HG03139 (cell line): Measurements from ENCODE around the gene ARID2.

Source experiments
- ATAC-seq: cut with Tn5 transposase; IDR thresholded peaks from one replicate; pipeline ENCODE4 v1.9.1; 2021; ENCODE audit not compliant: unreplicated experiment

Gene ARID2

DNA sequence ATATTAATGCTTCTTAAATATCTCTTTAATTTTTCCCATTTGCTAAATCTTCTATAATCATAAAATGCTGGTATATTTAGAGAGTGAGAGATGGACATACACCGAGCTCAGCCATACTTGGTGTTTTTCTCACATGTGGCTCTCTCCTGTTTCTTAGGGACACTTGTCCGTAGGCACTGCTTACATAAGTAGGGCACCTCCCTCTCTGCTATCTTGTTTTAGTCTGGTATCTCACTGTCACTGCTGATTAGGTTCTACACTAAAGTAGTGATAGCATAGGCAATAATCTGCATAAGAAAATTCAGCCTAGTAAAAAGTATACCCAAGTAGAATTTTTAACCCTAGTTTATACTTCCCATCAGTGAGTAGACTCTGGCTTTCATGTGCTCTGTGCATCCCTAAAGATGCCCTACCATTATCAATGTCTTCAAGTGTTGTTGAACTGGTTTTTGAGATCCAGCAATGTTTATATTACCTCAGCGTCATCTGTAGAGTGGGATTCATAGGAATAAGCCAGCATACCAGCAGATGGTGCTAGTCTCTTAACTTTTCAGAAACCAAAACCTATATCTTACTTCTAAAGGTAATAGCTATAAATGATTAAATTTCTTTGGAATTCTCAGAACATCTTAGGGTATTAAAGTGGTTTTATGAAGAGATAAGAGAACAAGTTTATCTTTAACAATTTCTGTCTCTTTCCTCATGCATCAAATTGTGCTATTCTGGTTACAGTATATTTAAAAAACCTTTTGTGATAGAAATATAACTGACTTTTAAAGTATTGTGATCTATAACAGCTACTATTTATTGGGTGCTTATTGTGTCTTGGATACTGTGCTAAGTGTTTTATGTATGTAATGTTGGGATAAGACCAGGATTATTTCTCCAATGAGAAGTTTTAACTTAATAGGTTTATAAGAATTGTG lies 32.9 kb downstream of the ARID2 start:
- ATAC-seq, result peak; percentile 70

DNA sequence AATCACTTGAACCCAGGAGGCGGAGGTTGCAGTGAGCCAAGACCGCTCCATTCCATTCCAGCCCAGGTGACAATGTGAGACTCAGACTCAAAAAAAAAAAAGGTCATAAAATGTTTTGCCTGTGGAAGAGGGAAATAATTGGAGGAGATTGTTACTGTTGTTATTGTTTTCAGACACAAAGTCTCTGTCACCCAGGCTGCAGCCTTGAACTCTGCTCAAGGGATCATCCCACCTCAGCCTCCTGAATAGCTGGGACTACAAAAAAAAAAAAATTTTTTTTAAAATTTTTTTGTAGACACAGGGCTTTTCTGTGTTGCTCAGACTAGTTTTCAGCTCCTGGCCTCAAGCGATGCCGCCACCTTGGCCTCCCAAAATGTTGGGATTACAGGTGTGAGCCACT lies 33.9 kb downstream of the ARID2 start:
- ATAC-seq, result no peak

DNA sequence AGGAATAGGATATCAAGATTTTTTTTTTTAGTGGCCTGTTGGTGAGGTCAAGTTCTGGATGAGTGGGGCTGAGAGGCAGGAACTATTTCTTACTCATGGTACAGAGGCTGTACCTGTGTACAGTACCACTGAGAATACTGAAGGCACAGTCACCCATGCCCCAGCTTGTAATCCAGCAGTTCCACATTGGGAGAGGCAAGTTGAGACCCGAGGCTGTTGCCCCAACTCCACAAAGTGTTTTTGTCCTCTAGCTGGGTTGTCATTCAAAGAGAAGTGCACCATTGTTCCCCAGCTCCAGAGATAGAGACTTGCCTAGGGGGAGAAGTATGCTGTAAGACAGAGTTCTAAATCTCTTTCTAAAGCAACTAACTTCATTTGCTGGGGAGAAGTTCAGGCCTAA lies 38.7 kb downstream of the ARID2 start:
- ATAC-seq, result no peak

DNA sequence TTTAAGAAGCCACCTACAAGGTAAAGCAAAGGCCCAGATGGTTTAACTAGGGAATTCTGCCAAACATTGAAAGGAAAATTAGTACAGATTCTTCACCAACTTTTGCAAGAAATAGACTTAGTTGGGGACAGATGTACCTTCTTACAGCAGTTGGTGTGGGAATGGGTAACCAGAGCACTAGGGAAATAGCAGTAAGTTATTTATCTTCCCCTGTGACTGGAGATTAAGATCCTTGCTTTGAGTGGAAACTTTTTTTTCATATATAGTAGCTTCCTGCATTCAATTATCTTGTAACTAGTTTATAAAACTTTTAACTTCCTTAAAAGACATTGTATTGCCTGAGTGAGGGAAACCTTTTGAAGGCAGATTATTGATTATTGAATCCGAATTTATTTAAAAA lies 44.2 kb downstream of the ARID2 start:
- ATAC-seq, result no peak

GRCh38 chr12:45774508-45775162 lies 45.1 kb downstream of the ARID2 start:
- ATAC-seq, result no peak

DNA sequence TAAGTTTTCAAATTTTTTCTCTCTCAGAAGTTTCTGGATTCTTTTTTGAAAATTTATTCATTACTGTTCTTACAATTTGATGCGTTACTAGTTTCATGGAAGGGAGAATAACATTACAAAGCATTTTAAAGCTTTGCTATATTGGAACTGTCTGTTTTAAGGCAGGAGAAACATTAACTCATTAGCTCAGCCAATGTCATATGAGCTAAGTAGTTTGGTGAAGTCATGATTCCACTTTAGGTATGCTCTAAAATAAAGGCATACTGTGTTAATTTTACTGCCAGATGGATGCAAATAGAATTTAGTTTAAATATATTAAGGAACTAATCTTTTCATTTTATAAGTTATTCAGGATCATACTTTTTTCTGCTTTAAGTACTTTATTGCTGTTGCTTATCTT lies 46.0 kb downstream of the ARID2 start:
- ATAC-seq, result no peak

DNA sequence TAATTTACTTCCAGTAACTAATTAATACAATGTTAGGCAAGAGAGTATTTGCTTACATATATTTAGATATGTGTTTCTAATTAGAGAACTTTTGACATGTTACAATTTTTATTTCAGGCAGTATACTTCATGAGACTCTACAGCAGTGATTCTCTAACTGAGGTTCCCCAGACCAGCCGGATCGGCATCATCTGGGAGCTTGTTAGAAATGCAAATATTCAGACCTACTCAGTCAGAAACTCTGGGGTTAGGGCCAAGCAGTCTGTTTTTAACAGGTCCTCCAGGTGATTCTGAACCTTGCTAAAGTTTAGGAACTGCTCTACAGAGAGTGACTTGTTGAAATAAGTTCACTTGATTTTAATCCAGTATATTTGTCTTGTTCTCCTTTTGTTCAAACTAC lies 46.5 kb downstream of the ARID2 start:
- ATAC-seq, result no peak

DNA sequence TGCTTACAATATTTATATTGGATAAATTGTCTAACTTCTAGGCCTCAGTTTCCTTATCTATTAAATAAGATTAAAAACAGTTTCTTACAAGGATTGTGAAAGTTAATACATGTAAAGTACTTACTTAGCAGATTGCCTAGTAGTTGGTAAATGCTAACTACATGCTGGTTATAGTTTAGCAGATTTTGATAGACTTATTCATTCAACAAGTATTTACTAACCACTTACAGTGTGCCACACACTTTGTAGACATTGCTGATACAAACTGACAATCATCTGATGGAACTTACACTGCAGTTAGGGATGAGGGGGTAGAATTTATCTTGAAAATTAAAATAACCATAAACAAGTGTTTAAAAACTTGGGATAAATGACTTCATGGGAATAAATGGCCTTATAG lies 50.4 kb downstream of the ARID2 start:
- ATAC-seq, result no peak

DNA sequence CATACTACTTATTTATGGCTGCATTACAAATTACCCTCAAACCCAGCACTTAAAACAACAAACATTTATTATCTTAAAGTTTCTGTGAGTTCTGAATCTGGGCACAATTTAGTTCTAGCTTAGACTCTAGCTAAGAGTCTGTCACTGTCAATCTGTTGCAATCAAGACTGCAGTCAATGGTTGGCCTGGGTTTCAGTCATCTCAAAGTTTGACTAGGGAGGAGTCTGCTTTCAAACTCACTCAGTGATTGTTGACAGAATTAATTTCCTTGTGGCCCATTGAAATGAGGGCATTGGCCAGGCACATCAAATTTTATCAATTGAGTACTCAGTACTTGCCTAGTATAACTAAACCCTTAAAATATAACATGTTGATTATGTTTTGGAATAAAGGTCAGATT lies 51.6 kb downstream of the ARID2 start:
- no peak for ATAC-seq

DNA sequence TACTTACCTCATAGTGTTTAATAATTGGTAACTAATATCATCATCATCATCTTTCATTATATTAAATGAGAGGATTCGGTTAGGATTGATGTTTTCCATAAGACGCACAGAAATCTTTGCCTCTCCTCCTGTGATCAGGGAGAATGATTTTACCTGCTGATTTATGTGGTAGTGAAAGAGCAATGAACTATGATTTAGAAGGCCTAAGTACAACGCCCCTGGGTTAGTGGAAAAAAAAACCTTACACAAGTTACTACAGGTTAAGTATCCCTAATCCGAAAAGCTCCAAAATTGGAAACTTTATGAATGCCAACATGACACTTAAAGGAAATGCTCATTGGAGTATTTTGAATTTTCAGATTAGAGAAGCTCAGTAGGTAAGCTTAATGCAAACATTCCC lies 55.8 kb downstream of the ARID2 start:
- ATAC-seq, result no peak

DNA sequence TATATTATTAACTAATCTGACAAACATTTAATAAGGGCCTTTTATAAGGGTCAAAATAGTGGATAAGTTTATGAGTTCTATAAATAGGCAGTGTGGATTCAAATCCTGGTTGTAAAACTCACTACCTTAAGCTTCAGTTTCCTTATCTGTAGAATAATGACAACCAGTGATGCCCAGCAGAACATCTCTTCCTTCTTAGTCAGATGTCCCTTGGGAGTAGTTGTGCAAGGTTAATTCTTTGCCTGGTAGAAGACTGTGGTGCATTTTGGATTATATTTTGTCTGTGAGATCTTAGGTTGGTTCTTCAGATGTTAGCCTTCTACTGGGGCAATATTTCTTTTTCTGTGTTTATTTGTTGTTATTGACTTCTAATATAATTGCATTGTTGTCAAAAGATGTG lies 59.5 kb downstream of the ARID2 start:
- no peak for ATAC-seq

DNA sequence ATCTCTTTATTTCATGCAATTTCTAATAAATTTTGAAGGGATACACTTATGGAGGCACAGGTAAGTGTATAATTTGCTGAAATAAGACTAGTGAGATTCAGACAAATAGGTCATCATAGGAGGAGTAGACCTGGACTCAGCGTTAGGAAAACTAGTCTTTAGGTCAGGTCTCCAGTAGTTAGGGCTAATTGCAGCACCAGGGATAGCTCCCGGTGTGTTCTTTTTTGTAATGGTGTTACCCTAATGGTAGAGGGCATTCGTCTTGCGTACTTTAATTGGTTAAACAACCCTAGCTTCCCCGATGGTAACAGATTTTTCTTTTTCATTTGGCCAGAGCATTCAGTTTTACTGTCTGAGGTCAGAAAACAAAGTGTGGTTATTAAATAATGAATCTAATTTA lies 64.9 kb downstream of the ARID2 start:
- ATAC-seq, result no peak

GRCh38 chr12:45801625-45802024 lies 72.1 kb downstream of the ARID2 start:
- no peak for ATAC-seq

DNA sequence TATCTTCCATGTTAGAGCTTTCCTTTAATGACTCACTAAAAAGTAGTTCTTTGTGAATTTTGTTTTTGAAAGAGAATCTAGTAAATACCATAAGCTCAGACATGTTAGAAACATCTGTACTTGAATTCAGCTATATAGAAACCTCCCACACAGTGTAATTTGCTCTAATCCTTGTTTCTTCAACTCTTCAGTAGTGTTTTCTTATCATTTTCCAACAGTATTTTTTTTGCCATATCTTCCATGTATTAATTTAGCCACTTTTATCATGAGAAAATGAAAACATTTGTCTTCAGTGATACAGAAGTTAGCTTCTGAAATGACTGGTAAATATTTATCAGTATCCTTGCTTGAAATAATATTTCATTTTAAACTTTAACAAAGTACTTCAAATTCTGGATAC lies 73.6 kb downstream of the ARID2 start:
- no peak for ATAC-seq

- no peak for ATAC-seq
Measured at GRCh38 chr12:45816652-45817051, 87.1 kb downstream of the ARID2 start.

GRCh38 chr12:45827974-45828373 lies 98.5 kb downstream of the ARID2 start:
- ATAC-seq, result no peak

DNA sequence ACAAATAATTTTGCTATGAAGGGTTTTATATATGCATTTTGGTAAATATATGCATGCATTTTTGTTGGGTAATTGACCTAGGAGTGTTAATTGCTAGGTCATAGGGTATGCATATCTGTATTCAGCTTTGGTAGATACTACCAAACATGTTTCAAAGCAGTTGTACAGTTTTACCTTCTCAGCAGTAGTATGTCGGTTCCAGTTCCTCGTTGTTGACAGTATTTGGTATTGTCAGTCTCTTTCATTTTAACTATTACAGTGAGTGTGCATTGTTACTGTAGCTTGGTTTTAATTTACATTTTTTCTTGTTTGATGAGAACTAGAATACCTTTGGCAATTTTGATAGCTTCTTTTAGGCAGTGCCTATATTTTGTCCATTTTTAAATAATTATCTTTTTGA lies 98.9 kb downstream of the ARID2 start:
- ATAC-seq, result no peak

DNA sequence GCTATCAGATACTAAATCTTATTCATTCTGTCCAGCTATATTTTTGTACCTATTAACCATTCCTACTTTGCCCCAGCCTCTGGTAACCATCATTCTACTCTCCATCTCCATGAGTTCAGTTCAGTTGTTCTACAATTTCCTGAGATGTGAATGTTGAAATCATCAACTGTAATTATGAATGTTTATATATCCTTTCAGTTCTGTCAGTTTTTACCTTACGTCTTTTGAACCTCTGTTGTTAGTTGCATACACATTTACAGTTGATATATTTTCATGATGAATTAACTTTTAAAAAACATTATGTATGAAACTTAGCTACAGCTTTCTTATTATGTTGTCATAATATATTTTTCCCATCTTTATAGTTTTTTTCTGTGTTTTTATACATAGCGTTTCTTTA lies 102.1 kb downstream of the ARID2 start:
- ATAC-seq, result no peak

DNA sequence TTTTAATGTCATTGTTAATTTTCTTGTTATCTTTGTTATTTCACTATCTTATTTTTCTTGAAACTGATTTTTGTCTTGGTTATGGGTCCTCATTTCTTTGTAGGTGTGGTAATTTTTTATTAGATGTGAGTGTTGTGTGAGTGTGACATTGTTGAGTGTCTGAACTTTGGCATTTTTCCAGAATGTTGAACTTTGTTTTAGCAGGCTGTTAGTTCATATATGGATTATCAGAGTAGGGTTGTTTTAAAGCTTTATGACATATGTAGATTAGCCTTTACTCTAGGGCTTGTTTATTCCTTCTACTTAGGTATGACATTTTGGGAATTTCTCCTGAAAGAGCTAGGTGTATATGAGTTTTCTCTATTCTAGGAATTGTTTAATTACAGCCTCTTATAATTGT lies 103.9 kb downstream of the ARID2 start:
- no peak for ATAC-seq

GRCh38 chr12:45834809-45835208 lies 105.3 kb downstream of the ARID2 start:
- ATAC-seq, result no peak

GRCh38 chr12:45839917-45840316 lies 110.4 kb downstream of the ARID2 start:
- ATAC-seq, result no peak

DNA sequence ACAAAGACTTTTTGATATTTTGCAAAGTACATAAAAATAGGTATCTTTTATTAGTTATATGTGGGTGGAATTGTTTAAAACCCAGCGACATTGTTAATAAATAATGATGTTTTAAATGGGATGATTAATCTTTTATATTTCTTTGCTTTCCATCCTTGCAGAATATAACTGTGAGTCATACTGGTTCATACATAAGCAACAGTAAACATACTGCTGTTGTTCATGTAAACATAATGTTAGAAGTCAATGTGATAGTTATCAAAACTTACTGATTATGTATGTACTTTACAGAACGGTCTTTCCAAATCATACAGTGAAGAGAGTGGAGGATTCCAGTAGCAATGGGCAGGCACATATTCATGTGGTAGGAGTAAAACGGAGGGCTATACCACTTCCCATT lies 119.8 kb downstream of the ARID2 start:
- ATAC-seq, result no peak

DNA sequence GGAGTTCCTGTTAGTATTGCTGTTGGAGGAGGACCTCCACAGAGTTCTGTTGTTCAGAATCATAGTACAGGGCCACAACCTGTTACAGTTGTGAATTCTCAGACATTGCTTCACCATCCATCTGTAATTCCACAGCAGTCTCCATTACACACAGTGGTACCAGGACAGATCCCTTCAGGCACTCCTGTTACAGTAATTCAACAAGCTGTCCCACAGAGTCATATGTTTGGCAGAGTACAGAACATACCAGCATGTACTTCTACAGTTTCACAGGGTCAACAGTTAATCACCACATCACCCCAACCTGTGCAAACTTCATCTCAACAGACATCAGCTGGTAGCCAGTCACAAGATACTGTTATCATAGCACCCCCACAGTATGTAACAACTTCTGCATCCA lies 120.8 kb downstream of the ARID2 start:
- ATAC-seq, result no peak
